Measurements from ENCODE around the gene DUSP3.

- no peak for TF ChIP-seq POLR2A (IDR thresholded peaks at IDR 0.05)
- TF ChIP-seq POLR2AphosphoS5 (IDR thresholded peaks at IDR 0.05): no peak
- TF ChIP-seq CTCF (IDR thresholded peaks at IDR 0.05): no peak
Observed at GRCh38 chr17:43733956-43734355, 44.8 kb downstream of the DUSP3 start.

Measured in sigmoid colon (tissue), 4 donors.